Mesenchymal stem cell (in vitro differentiated cells and primary cell): ENCODE results near the gene TBL1X.

Experiments used
- DNase-seq: peaks from one replicate; pipeline ENCODE4 v3.0.0-alpha.2; 2013
- H2AFZ ChIP-seq: one replicate; pipeline ENCODE4 v1.6.1; 2013; ENCODE audit warnings: low read depth, mild to moderate bottlenecking, control low read depth, inconsistent platforms, low read length, moderate library complexity
- H2AK5ac ChIP-seq: 2 replicates; pipeline ENCODE4 v1.6.1; 2013; ENCODE audit warnings: low read length, moderate library complexity, mild to moderate bottlenecking, inconsistent platforms; ENCODE audit not compliant: severe bottlenecking
- H2BK120ac ChIP-seq: one replicate; pipeline ENCODE4 v1.6.1; 2013; ENCODE audit warnings: low read depth, mild to moderate bottlenecking, inconsistent platforms, low read length, moderate library complexity
- H2BK12ac ChIP-seq, 2 experiments: one replicate each; pipeline ENCODE4 v1.6.1; 2013; ENCODE audit warnings: inconsistent platforms in 2 of 2, low read length in 2 of 2, mild to moderate bottlenecking in 2 of 2, moderate library complexity in 2 of 2, control low read depth in 1 of 2
- H2BK15ac ChIP-seq: one replicate; pipeline ENCODE4 v1.6.1; 2013; ENCODE audit warnings: mild to moderate bottlenecking, low read depth, inconsistent platforms; ENCODE audit not compliant: poor library complexity, severe bottlenecking
- H2BK5ac ChIP-seq: 2 replicates; pipeline ENCODE4 v1.6.1; 2013; ENCODE audit warnings: low read depth, mild to moderate bottlenecking, low read length, control low read depth, inconsistent platforms; ENCODE audit not compliant: poor library complexity, severe bottlenecking
- H3K14ac ChIP-seq, 2 experiments: one replicate each; pipeline ENCODE4 v1.6.1; 2013; ENCODE audit warnings: inconsistent platforms in 2 of 2, low read length in 2 of 2, control low read depth in 1 of 2, mild to moderate bottlenecking in 1 of 2, moderate library complexity in 1 of 2
- H3K18ac ChIP-seq, 2 experiments: one replicate each; pipeline ENCODE4 v1.6.1; 2013; ENCODE audit warnings: inconsistent platforms in 2 of 2, low read length in 2 of 2, control low read depth in 1 of 2, low read depth in 1 of 2, mild to moderate bottlenecking in 1 of 2
- H3K23ac ChIP-seq, 2 experiments: one replicate each; pipeline ENCODE4 v1.6.1; 2013; ENCODE audit warnings: inconsistent platforms in 2 of 2, low read length in 2 of 2, mild to moderate bottlenecking in 2 of 2, moderate library complexity in 2 of 2, control low read depth in 1 of 2
- H3K27ac ChIP-seq: 2 replicates; pipeline ENCODE4 v1.5.1; 2013; ENCODE audit warnings: mild to moderate bottlenecking, moderate library complexity, low read length, control low read depth, inconsistent platforms; ENCODE audit not compliant: poor library complexity, severe bottlenecking
- H3K27me3 ChIP-seq, 2 experiments: 2 replicates each; pipeline versions ENCODE4 v1.6.1 to v1.7.0; 2013; ENCODE audit warnings: low read length in 2 of 2, mild to moderate bottlenecking in 2 of 2, moderate library complexity in 2 of 2, control low read depth in 1 of 2, inconsistent platforms in 1 of 2; ENCODE audit not compliant: control insufficient read depth in 1 of 2, insufficient read depth in 1 of 2
- H3K36me3 ChIP-seq, 2 experiments: 2 replicates each; pipeline versions ENCODE4 v1.6.1 to v1.7.0; 2013; ENCODE audit warnings: low read length in 2 of 2, control low read depth in 1 of 2, inconsistent platforms in 1 of 2, low read depth in 1 of 2, mild to moderate bottlenecking in 1 of 2; ENCODE audit not compliant: insufficient read depth in 2 of 2, control insufficient read depth in 1 of 2
- H3K4ac ChIP-seq, 2 experiments: one replicate each; pipeline ENCODE4 v1.6.1; 2013; ENCODE audit warnings: inconsistent platforms in 2 of 2, low read length in 2 of 2, mild to moderate bottlenecking in 2 of 2, moderate library complexity in 2 of 2, control low read depth in 1 of 2, low read depth in 1 of 2
- H3K4me1 ChIP-seq: 2 replicates; pipeline ENCODE4 v1.6.1; 2013; ENCODE audit warnings: low read depth, low read length, control low read depth; ENCODE audit not compliant: control insufficient read depth, insufficient read depth
- H3K4me2 ChIP-seq: 2 replicates; pipeline ENCODE4 v1.6.1; 2013; ENCODE audit warnings: low read length, mild to moderate bottlenecking, inconsistent platforms; ENCODE audit not compliant: poor library complexity, severe bottlenecking
- H3K4me3 ChIP-seq, 2 experiments: 2 replicates each; pipeline versions ENCODE4 v1.5.1 to v1.7.0; 2013; ENCODE audit warnings: low read length in 2 of 2, mild to moderate bottlenecking in 2 of 2, control low read depth in 1 of 2, low read depth in 1 of 2; ENCODE audit not compliant: insufficient read depth in 1 of 2
- H3K79me1 ChIP-seq: replicated peaks from 2 replicates; pipeline ENCODE4 v1.6.1; 2013; ENCODE audit warnings: mild to moderate bottlenecking, control low read depth, low read length, inconsistent platforms; ENCODE audit not compliant: poor library complexity, severe bottlenecking
- H3K9ac ChIP-seq: 2 replicates; pipeline ENCODE4 v1.7.0; 2013; ENCODE audit warnings: mild to moderate bottlenecking, low read length, moderate library complexity
- H3K9me3 ChIP-seq: 2 replicates; pipeline ENCODE4 v1.7.0; 2013; ENCODE audit warnings: mild to moderate bottlenecking, low read length; ENCODE audit not compliant: control insufficient read depth
- H4K8ac ChIP-seq: one replicate; pipeline ENCODE4 v1.6.1; 2013; ENCODE audit warnings: inconsistent platforms, mild to moderate bottlenecking, low read length, moderate library complexity
- H4K91ac ChIP-seq: one replicate; pipeline ENCODE4 v1.6.1; 2013; ENCODE audit warnings: mild to moderate bottlenecking, low read length, inconsistent platforms
- WGBS: methylation state at CpG from one replicate; pipeline ENCODE4 v1.1.7; 2013; ENCODE audit warnings: mixed read lengths; 5-methylcytosine and 5-hydroxymethylcytosine counted together

The TBL1X gene

DNA sequence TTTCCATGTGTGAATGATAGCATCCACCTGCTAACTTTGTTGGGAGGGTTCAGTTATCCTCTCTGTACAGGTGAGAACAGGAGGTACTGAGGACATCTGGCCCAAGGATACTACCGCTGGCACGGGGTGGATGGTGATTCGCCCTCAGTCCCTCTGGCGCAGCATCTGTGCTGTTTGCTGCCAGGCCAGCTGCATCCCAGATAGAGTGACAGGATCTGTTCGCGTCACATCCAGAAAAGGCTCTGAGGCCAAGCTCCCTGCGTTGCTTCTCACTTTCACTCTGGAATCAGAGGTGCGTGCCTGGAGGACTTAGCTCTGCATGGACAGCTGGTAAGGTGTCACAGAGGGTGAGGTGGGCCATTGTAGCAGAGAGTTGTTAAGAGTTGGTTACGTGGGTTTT lies 95.4 kb downstream of the TBL1X start:
- H4K8ac ChIP-seq = no peak overlapping the region
- H2BK15ac ChIP-seq = no peak overlapping the region
- H3K27ac ChIP-seq = no peak overlapping the region
- no peak overlapping the region for H2BK12ac ChIP-seq
- H3K4me2 ChIP-seq = no peak overlapping the region
- H3K23ac ChIP-seq = no peak overlapping the region
- H2AFZ ChIP-seq = no peak overlapping the region
- H3K36me3 ChIP-seq = peaks cover 0 to 7% of the 10 kb centered on the region in 2 experiments
- DNase-seq = no peak
- no peaks in the 10 kb centered on the region for H3K9me3 ChIP-seq
- no peak overlapping the region for H3K4ac ChIP-seq
- peaks cover 2% of the 10 kb centered on the region for H3K4me1 ChIP-seq
- no peak overlapping the region for H3K14ac ChIP-seq
- H3K18ac ChIP-seq = no peak overlapping the region
- 99% methylated on average over 9 of the region's 9 CpGs for WGBS
- H2BK5ac ChIP-seq = no peak overlapping the region
- no peak overlapping the region for H4K91ac ChIP-seq
- no peak overlapping the region for H2AK5ac ChIP-seq
- H3K27me3 ChIP-seq = no peaks in the 10 kb centered on the region
- H3K9ac ChIP-seq = no peak overlapping the region
- no peaks in the 10 kb centered on the region for H3K79me1 ChIP-seq
- H3K4me3 ChIP-seq = no peak overlapping the region
- H2BK120ac ChIP-seq = no peak overlapping the region

DNA sequence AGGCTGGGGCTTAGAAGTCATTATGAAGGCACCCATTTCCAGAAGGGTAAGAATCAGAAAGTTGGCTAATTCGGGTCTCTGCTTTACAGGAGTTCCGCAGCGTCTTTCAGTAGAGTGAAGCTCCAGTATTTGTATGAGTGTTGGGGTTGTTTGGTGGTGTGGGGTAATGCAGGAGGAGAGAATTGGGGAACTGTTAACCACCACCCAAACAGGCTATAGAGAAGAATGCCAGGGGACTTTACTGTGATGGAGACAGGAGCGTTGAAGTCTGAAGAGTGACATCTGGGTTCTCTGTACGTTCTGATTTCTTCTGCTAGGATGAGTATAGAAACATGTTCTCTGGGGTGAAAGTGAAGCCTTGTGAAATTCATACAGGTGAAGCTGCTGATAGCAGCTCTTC lies 96.3 kb downstream of the TBL1X start:
- H2BK12ac ChIP-seq = no peak overlapping the region
- no peak overlapping the region for H3K23ac ChIP-seq
- WGBS = 97% methylated on average over 5 of the region's 5 CpGs
- no peak overlapping the region for H3K4ac ChIP-seq
- H3K9ac ChIP-seq = no peak overlapping the region
- H2BK120ac ChIP-seq = no peak overlapping the region
- no peak overlapping the region for H3K4me2 ChIP-seq
- no peak overlapping the region for H2BK5ac ChIP-seq
- no peak for DNase-seq
- no peak overlapping the region for H3K27ac ChIP-seq
- H3K36me3 ChIP-seq = peaks cover 0 to 7% of the 10 kb centered on the region in 2 experiments
- H3K4me1 ChIP-seq = peaks cover 6% of the 10 kb centered on the region
- H3K79me1 ChIP-seq = no peaks in the 10 kb centered on the region
- no peak overlapping the region for H4K91ac ChIP-seq
- H2BK15ac ChIP-seq = no peak overlapping the region
- no peaks in the 10 kb centered on the region for H3K27me3 ChIP-seq
- no peak overlapping the region for H2AFZ ChIP-seq
- no peak overlapping the region for H3K14ac ChIP-seq
- no peak overlapping the region for H3K18ac ChIP-seq
- H3K9me3 ChIP-seq = no peaks in the 10 kb centered on the region
- H4K8ac ChIP-seq = no peak overlapping the region
- H2AK5ac ChIP-seq = no peak overlapping the region
- H3K4me3 ChIP-seq = no peak overlapping the region

DNA sequence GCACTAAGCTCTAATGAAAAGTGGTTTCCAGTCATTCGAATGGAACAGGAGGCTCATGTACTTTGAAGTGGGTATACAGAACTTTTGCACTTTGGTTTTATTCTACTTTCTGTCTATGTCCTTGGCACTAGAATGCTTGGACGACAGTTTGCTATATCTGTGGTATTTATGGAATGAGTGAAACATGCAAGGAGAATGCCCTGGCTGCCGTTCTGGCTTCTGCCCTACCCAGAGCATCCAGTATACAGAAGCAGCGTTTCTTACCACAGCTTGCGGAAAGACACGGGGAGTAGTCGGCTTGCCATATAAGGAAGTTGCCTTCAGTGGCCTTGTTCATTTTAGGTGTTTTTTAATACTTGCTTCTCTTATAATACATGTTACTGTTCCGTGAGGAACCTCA lies 98.0 kb downstream of the TBL1X start:
- no peak overlapping the region for H2AK5ac ChIP-seq
- peak overlapping the region; percentile 44 for H2BK5ac ChIP-seq
- H3K36me3 ChIP-seq = peaks cover 0 to 9% of the 10 kb centered on the region in 2 experiments
- H2BK12ac ChIP-seq = no peak overlapping the region
- peaks cover 14% of the 10 kb centered on the region for H3K4me1 ChIP-seq
- peak overlapping the region; percentile 94 for H3K27ac ChIP-seq
- H2AFZ ChIP-seq = no peak overlapping the region
- no peak overlapping the region for H2BK15ac ChIP-seq
- DNase-seq = peak; percentile 79
- H3K14ac ChIP-seq = no peak overlapping the region
- H3K79me1 ChIP-seq = no peaks in the 10 kb centered on the region
- H3K23ac ChIP-seq = no peak overlapping the region
- H2BK120ac ChIP-seq = no peak overlapping the region
- H3K4ac ChIP-seq = no peak overlapping the region
- no peaks in the 10 kb centered on the region for H3K9me3 ChIP-seq
- WGBS = 5% methylated on average over 4 of the region's 8 CpGs
- H3K18ac ChIP-seq = no peak overlapping the region
- no peak overlapping the region for H3K4me2 ChIP-seq
- no peak overlapping the region for H4K8ac ChIP-seq
- no peak overlapping the region for H3K4me3 ChIP-seq
- no peaks in the 10 kb centered on the region for H3K27me3 ChIP-seq
- H4K91ac ChIP-seq = no peak overlapping the region
- H3K9ac ChIP-seq = no peak overlapping the region

DNA sequence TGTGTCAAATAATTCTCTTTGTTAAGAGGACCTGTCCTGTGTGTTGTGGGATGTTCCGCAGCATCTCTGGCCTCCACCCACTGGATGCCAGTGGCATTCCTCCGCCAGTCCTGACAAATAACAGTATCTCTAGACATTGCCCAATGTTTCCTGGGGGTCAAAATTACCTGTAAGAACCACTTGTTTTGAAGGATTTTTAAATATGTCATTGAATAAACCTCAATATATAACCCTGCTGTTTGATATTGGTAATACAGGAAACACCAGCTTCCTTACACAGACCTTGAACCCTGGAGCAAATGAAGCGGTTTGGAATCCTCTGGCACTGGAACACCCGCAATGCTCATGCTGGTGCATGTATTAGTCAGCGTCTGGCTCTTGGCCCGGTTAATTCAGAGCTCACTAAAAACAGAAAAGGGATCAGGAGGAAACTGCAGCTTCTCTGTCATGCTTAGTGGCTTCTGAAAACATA lies 101.3 kb downstream of the TBL1X start:
- H3K9ac ChIP-seq = no peak overlapping the region
- H3K4ac ChIP-seq = no peak overlapping the region
- H2AFZ ChIP-seq = no peak overlapping the region
- no peak overlapping the region for H2BK120ac ChIP-seq
- no peak overlapping the region for H3K14ac ChIP-seq
- H2BK5ac ChIP-seq = peak overlapping the region; percentile 66
- no peaks in the 10 kb centered on the region for H3K9me3 ChIP-seq
- H3K4me3 ChIP-seq = no peak overlapping the region
- no peak overlapping the region for H4K8ac ChIP-seq
- H3K36me3 ChIP-seq = peaks cover 0 to 5% of the 10 kb centered on the region in 2 experiments
- peaks cover 31% of the 10 kb centered on the region for H3K4me1 ChIP-seq
- H3K27ac ChIP-seq = peak overlapping the region; percentile 89
- H2BK15ac ChIP-seq = no peak overlapping the region
- WGBS = 17% methylated on average over 5 of the region's 6 CpGs
- H3K18ac ChIP-seq = peak overlapping the region in 1 of 2 experiments; percentile 52
- H3K27me3 ChIP-seq = no peaks in the 10 kb centered on the region
- H3K4me2 ChIP-seq = peak overlapping the region; percentile 47
- no peak overlapping the region for H3K23ac ChIP-seq
- no peak overlapping the region for H2BK12ac ChIP-seq
- no peaks in the 10 kb centered on the region for H3K79me1 ChIP-seq
- no peak overlapping the region for H2AK5ac ChIP-seq
- peak; percentile 74 for DNase-seq
- H4K91ac ChIP-seq = no peak overlapping the region
